ENCODE data around the gene NTRK3.

Gene NTRK3

DNA sequence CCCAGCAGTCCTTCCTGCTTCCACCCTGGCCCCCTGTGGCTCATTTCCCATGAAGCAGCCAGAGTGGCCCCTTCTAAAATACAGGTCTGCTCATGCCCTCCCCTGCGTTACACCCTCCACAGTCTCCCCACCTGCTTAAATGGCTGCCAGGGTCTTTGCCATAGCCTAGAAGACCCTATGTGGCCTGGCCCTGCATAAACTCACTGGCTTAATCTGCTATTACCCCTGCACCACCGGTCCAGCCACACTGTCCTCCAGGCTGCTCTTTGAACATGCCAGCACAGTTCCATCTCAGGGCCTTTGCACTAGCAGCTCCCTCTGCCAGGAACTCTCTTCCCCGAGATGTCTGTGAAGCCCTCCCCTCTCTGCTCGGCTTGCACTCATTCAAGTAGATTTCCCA is 166.8 kb downstream of the NTRK3 start:
- TF ChIP-seq GATA3 (IDR thresholded peaks at IDR 0.05; ENCODE audit: low read depth, low read length) (no peak), GATA2 (IDR thresholded peaks at IDR 0.05; ENCODE audit: low read depth, low read length) (no peak)

GRCh38 chr15:88089024-88089620 is 167.4 kb downstream of the NTRK3 start:
- TF ChIP-seq GATA3 (IDR thresholded peaks at IDR 0.05; ENCODE audit: low read depth, low read length) (no peak), GATA2 (IDR thresholded peaks at IDR 0.05; ENCODE audit: low read depth, low read length) (no peak)

- TF ChIP-seq GATA3 (IDR thresholded peaks at IDR 0.05; ENCODE audit: low read depth, low read length) = no peak
These were observed 172.5 kb downstream of the NTRK3 start for GRCh38 chr15:88083811-88084760.

DNA sequence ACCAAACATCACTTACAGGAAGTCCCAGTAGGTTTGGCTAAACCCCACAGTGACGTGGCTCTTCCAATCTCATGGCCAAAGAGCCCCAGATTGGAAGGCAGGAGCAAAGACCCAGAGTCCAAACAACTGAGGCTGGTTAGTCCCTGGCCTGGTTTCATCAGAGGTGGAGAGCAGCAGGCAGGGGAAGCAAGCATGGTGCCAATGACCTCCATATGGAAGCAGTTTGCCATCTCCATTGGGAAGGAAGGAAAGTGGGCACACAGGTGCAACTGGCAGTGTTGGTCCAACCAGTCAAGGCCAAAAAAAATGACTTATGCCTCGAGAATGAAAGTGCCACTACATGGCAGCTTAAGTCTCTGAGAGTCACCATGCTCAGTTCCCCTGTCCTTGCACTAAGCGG is 175.9 kb downstream of the NTRK3 start:
- no peak for TF ChIP-seq GATA3 (IDR thresholded peaks at IDR 0.05; ENCODE audit: low read depth, low read length)
- no peak for TF ChIP-seq GATA2 (IDR thresholded peaks at IDR 0.05; ENCODE audit: low read depth, low read length)

DNA sequence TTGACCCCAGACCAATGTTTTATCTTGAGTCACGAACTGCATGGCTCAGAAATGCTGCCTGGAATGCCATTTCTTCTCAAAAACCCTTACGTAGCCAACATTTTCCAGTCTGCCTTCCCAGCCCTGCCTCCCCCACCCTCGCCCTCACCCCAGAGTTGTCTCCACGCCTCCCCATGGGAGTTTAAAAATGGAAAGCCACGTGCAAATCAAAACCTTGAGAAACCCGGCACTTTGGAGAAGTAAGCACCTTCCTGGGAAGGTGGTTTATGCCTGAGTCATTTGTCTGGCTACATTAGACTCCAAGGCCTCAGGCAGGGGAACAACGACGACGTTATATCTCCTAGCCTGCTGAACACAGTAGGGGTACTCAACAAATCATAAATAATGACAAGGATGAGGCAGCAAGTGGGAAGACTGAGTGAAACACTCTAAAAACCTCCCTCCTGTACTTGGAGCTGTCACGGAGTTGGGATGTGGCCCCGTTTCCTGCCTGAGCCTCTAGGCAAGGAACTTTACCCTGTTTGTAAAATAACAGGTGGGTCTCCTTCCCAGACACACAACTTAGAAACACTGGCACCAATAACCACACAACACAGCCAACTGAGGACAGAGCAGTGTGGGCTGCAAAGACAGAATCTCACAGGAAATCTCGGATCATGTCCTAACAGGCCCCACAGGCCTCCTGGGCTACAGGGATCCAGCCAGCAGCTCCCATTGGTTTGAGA is 179.1 kb downstream of the NTRK3 start:
- TF ChIP-seq GATA3 (IDR thresholded peaks at IDR 0.05; ENCODE audit: low read depth, low read length) (no peak), GATA2 (IDR thresholded peaks at IDR 0.05; ENCODE audit: low read depth, low read length) (no peak)

GRCh38 chr15:88076328-88076727 is 180.2 kb downstream of the NTRK3 start:
- TF ChIP-seq GATA3 (IDR thresholded peaks at IDR 0.05; ENCODE audit: low read depth, low read length) = no peak
- TF ChIP-seq GATA2 (IDR thresholded peaks at IDR 0.05; ENCODE audit: low read depth, low read length) = no peak

GRCh38 chr15:88075102-88075501 is 181.4 kb downstream of the NTRK3 start:
- TF ChIP-seq GATA2 (IDR thresholded peaks at IDR 0.05; ENCODE audit: low read depth, low read length) (no peak), GATA3 (IDR thresholded peaks at IDR 0.05; ENCODE audit: low read depth, low read length) (no peak)

DNA sequence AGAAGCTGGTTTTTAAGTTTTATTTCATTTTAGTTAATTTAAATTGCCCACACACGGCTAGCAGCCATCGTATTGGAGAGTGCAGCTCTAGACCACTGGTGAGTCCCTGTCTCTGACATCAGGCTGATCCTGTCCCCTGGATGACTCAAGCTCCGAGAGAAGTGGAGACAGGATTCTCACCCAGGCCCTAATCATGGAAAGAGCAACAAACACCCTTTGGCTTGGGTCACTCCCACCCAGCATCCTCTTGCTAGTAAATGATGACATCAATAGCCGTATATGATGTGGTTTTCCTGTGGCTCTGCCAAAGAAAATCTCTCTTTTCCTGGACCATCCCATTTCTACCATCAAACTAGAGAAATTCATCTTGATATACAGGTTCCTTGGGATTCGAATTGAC is 182.2 kb downstream of the NTRK3 start:
- TF ChIP-seq GATA3 (IDR thresholded peaks at IDR 0.05; ENCODE audit: low read depth, low read length) (no peak), GATA2 (IDR thresholded peaks at IDR 0.05; ENCODE audit: low read depth, low read length) (no peak)

DNA sequence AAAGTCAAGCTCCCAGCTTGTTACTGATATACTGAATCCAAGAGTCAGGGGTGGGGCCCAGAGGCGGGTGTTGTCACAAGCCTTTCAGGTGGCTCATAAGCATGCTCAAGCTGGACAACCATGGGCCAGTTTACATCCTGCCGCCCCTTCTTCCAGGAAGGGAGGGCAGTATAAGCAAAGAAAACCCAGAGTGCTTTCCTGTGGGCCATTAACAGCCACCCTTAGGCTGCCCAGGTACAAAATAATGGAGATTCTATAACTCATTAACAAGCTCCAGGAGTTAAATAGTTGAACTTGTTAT is 183.2 kb downstream of the NTRK3 start:
- no peak for TF ChIP-seq GATA2 (IDR thresholded peaks at IDR 0.05; ENCODE audit: low read depth, low read length)
- TF ChIP-seq GATA3 (IDR thresholded peaks at IDR 0.05; ENCODE audit: low read depth, low read length) = no peak

- TF ChIP-seq GATA3 (IDR thresholded peaks at IDR 0.05; ENCODE audit: low read depth, low read length) (no peak), GATA2 (IDR thresholded peaks at IDR 0.05; ENCODE audit: low read depth, low read length) (no peak)
These were observed 183.7 kb downstream of the NTRK3 start for GRCh38 chr15:88072598-88073390.

- TF ChIP-seq GATA2 (IDR thresholded peaks at IDR 0.05; ENCODE audit: low read depth, low read length) (no peak), GATA3 (IDR thresholded peaks at IDR 0.05; ENCODE audit: low read depth, low read length) (no peak)
These were observed 185.4 kb downstream of the NTRK3 start for GRCh38 chr15:88071141-88071540.

DNA sequence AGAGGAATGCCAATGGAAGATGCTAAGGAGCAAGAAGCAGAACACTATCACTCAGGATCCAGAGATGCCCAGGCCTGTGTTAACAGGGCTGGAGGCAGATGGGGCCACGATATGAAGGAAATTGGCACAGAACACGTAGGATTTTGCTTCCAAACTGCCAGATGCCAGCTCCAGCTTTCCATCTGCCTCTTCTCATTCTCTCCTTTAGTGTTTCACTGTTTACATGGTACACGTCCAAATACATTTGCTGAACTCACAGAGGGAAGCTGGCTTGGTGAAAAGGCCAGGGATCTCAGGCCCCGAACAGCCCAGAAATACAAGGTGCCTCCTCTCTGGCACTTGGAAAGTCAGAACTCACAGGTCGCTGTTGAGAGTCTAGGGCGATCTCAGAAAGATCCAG is 187.0 kb downstream of the NTRK3 start:
- TF ChIP-seq GATA3 (IDR thresholded peaks at IDR 0.05; ENCODE audit: low read depth, low read length) (no peak), GATA2 (IDR thresholded peaks at IDR 0.05; ENCODE audit: low read depth, low read length) (no peak)

DNA sequence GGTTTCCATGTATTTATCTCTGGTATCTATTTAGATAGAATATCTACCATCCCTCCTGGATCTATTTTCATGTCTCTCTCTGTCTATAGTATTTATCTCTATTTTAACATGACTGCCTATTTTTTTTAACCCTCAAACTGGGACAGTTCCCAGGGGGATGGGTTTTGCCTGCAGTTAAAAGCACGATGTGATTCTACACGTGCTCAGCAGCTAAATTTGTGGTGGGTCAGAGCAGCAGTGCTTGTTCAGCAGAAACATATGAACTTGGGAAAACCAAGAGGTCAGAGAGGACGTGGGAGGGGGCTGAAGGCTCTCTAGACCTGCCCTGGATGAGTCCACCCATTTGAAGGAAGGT is 189.2 kb downstream of the NTRK3 start:
- no peak for TF ChIP-seq GATA2 (IDR thresholded peaks at IDR 0.05; ENCODE audit: low read depth, low read length)
- TF ChIP-seq GATA3 (IDR thresholded peaks at IDR 0.05; ENCODE audit: low read depth, low read length) = no peak

All from SH-SY5Y (cell line).